ENCODE data around the gene RNF207.

DNA sequence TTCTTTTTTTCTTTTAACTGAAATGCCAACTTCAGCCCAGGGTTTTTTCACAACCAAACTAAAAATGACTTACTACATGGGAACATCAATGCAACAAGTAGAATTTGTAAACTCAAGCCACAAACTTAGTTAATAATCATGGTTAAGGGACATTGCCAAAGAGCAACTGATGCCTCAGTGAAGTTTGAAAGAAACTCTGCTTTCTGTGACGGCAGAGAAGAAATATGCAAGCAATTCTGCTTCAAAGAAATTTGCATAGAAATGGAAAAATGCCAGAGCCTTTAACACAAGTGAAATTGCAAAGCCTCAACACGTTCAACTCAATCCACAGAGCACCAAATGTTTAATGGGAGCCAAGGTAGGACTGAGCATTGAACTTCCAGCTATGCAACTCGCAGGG, 20.8 kb upstream of the RNF207 start:
- TF ChIP-seq, protein P1, sequence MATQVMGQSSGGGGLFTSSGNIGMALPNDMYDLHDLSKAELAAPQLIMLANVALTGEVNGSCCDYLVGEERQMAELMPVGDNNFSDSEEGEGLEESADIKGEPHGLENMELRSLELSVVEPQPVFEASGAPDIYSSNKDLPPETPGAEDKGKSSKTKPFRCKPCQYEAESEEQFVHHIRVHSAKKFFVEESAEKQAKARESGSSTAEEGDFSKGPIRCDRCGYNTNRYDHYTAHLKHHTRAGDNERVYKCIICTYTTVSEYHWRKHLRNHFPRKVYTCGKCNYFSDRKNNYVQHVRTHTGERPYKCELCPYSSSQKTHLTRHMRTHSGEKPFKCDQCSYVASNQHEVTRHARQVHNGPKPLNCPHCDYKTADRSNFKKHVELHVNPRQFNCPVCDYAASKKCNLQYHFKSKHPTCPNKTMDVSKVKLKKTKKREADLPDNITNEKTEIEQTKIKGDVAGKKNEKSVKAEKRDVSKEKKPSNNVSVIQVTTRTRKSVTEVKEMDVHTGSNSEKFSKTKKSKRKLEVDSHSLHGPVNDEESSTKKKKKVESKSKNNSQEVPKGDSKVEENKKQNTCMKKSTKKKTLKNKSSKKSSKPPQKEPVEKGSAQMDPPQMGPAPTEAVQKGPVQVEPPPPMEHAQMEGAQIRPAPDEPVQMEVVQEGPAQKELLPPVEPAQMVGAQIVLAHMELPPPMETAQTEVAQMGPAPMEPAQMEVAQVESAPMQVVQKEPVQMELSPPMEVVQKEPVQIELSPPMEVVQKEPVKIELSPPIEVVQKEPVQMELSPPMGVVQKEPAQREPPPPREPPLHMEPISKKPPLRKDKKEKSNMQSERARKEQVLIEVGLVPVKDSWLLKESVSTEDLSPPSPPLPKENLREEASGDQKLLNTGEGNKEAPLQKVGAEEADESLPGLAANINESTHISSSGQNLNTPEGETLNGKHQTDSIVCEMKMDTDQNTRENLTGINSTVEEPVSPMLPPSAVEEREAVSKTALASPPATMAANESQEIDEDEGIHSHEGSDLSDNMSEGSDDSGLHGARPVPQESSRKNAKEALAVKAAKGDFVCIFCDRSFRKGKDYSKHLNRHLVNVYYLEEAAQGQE (IDR thresholded peaks at IDR 0.05; ENCODE audit: low read depth) = no peak
- no peak for TF ChIP-seq CEBPB (IDR thresholded peaks at IDR 0.05)
- no peak for TF ChIP-seq EP300 (IDR thresholded peaks at IDR 0.05; ENCODE audit: borderline replicate concordance)
- TF ChIP-seq TEAD4 (IDR thresholded peaks at IDR 0.05) = no peak
- no peak for TF ChIP-seq RAD21 (IDR thresholded peaks at IDR 0.05; ENCODE audit: low read depth)
- no peak for TF ChIP-seq EGR1 (IDR thresholded peaks at IDR 0.05)
- TF ChIP-seq, protein P2, sequence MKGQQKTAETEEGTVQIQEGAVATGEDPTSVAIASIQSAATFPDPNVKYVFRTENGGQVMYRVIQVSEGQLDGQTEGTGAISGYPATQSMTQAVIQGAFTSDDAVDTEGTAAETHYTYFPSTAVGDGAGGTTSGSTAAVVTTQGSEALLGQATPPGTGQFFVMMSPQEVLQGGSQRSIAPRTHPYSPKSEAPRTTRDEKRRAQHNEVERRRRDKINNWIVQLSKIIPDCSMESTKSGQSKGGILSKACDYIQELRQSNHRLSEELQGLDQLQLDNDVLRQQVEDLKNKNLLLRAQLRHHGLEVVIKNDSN (IDR thresholded peaks at IDR 0.05) = no peak
- no peak for TF ChIP-seq TCF12 (IDR thresholded peaks at IDR 0.05; ENCODE audit: low read depth)
- no peak for TF ChIP-seq FOXM1 (IDR thresholded peaks at IDR 0.05; ENCODE audit: borderline replicate concordance, low read depth)
- TF ChIP-seq TAF1 (IDR thresholded peaks at IDR 0.05; ENCODE audit: low read depth) = no peak
- no peak for TF ChIP-seq CREB1 (IDR thresholded peaks at IDR 0.05; ENCODE audit: low read depth)
- TF ChIP-seq, protein P3, sequence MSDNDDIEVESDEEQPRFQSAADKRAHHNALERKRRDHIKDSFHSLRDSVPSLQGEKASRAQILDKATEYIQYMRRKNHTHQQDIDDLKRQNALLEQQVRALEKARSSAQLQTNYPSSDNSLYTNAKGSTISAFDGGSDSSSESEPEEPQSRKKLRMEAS (IDR thresholded peaks at IDR 0.05) = no peak
